CD4-positive, alpha-beta T cell treated with Interleukin-12 subunit alpha and Interleukin-12 subunit beta, for 1 hour (primary cell): ENCODE results near the gene KLHL17.
"Not testable (repeated sequence)": the region's sequence is repeated elsewhere in the genome, so short reads cannot be mapped to it uniquely, and the experiment has no call there.

Source experiments
- DNase-seq: peaks from one replicate; pipeline ENCODE4 v3.0.0-alpha.2; 2020

KLHL17 gene

DNA sequence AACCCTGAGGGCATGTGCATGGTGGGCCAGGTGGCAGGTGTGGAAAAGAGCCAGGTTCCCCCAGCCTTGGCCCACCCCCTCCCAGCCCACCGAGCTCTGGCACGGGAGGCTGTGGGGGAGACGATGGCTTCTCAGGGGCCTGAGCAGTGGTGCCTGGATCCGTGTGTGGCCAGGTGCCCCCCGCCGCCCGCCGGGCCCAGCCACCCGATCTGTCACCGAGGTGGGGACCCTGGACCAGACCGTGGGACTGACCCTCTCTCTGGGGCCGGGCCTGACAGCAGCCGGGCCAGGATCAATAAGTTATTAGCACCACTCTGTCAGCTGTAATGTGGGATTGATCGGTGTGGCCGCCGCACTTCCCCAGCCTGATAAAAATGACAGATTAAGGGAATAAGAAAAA is 22.9 kb upstream of the KLHL17 start:
- DNase-seq: no peak

DNA sequence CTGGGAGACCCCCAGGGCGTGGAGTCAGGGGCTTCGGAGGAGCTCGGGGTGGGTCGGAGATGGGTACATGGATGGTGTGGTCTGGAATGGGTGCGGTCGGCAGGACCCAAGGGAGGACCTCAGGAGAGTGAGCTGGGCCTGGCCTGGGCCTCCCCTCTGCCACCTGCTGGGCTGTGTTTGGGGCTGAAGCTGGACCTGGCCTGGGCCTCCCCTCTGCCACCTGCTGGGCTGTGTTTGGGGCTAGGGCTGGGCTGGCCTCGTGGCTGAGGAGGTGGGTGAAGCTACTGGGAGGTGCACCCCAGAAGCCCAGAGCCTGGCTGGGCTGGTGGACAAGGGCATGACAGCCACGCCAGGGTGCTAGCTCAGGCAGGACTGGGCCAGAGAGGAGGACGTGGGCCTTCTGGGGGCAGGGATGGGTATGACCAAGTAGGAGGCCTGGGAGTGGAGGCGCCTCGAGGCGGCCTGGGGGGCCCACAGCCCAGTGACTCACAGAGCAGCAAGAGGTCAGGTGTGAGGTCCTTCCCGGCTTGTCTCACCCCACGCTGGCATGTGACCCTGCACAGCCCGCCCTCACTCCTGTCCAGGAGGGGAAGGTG is 22.2 kb upstream of the KLHL17 start:
- no peak for DNase-seq

DNA sequence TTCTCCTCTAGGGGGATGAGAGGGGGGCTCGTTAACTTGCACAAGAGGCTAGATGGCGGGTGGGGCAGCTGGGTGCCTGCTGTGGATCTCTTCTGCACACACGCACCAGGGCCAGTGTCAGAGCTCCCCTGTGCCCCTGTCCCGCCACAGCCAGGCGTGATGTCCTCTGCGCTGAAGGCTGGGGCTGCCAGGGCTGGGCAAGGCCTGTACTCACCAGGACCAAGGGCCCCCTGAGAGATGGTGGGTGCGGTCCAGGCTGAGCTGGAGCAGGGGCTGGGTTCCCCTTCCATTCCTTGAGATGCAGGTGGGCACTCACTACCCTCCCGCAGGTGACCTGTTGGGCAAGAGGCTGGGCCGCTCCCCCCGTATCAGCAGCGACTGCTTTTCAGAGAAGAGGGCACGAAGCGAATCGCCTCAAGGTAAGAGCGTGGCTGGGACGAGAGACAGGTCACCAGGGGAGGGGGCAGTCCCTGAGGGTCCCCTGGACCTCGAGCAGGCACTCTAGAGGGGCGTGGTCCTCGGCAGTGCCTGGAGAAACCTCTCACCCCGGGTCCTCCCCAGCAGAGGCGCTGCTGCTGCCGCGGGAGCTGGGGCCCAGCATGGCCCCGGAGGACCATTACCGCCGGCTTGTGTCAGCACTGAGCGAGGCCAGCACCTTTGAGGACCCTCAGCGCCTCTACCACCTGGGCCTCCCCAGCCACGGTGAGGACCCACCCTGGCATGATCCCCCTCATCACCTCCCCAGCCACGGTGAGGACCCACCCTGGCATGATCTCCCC is 21.5 kb upstream of the KLHL17 start:
- DNase-seq: no peak

DNA sequence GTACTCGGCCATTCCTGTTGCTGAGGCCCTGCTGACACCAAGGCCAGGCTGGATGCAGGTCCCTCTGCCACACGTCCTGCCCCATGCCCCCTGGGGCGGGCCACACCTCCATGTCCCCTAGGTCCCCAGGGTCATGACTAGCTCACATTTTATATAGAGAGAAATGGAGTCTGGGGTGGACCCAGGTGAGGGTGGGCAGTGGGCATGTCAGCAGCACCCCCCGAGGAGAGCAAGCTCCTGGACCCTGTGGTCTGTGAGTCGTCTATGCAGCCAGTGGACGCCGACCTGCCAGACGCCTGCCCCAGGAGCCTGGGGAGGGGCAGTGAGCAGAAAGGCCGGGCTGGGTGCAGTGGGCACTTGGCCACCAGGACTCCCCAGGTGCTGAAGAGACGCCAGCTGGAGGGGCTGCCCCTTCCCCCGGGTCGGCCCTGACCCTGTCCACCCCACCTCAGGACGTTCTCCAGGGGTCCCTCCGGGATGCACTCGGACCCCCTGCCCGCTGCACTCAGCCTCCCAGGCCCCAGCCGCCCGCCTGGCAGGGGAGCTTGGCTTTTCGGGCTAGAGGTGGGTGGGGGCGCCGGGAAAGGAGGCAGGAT is 20.8 kb upstream of the KLHL17 start:
- no peak for DNase-seq

DNA sequence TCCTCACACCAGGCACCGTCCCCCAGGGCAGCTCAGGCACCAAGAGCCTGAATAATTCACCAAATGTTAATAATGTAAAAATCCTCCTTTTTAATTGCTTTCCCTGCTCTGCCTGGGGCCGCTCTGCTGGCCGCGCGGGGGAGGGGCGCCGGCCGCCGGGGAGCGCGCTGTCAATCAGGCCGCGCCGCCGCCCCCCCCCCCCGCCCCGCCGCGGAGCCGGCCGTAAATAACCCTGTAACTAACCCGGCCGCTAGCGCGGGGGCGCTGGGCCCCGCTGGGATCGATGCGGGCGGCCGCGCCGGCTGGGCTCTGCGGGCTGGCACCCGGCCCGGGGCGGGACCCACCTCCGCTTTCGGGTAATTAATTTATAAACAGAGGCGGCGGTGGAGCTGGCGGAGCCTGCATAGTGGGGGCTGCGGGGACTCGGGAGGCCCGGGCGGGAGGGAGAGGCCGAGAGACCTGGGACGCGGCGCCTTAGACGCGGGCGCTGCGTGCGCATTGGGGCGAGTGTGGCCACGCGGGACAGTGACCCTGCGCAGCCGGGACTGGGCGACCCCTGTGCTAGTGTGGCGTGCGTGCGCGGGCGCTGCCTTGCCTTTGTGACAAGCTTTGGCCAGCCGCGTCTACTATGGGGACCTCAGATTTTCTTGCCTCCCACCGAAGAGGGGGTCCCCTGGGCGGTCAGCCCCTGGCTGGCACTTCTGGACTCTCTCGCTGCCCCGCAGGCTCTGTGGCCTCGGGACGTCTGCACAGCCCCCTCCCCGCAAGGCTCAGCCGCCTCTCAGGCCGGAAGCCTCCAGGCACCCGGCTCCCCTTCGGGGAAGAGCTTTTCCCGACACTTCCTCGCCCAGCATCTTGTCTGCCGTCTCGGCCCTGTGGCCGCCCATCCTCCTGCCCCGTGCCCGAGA is 20.0 kb upstream of the KLHL17 start:
- peak; percentile 35 for DNase-seq

DNA sequence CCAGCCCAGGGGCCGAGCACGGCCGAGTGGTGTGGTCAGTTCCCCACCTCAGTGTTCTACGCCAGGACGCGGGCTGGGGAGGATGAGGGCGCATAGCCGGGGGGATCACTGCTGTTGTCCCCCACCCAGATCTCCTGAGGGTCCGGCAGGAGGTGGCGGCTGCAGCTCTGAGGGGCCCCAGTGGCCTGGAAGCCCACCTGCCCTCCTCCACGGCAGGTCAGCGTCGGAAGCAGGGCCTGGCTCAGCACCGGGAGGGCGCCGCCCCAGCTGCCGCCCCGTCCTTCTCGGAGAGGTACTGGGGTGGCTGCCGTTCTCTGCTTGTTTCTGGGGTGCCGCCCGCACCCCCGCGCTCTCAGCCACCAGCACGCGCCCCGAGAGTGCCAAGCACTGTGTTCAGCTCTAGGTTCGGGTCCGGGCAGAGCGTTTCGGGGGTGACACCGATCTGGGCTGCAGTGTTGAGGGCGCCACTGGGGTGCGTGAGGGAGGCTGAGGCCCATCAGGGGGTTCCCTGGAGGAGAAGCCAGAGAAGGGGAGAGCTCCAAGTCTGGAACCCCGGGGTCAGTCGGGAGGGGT is 19.3 kb upstream of the KLHL17 start:
- DNase-seq: no peak

DNA sequence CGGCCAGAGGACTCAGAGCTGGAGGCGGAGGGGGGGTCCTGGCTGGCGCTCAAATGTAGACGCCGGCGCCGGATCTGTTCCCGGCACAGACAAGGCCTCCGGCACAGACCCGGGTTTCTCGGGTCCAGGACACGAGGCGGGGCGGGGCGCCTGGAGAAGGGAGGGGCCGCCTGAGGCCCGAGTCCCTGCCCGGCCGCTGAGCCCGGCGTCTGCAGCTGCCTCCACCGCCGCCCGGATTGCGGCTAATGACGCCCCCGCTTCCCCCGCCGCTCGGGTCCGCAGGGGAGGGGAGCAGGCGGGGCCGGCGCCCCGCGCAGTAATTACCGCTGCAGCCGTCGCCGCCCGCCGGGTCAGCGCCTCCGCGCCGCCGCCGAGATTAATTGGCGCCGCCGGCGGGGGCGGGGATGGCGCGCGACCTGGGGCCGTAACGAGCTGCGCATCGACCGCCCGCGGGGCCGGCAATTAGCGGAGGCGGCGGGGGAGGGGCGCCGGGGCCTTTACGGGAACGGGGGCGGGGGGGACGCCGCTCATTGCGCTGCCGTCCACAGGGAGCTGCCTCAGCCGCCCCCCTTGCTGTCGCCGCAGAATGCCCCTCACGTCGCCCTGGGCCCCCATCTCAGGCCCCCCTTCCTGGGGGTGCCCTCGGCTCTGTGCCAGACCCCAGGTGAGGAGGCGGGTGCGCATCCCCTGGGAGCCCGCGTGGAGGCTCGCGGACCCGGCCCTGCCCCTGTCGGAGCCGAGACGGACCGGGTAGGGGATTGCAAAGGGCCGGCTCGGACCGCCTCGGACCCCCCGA is 18.6 kb upstream of the KLHL17 start:
- no peak for DNase-seq

DNA sequence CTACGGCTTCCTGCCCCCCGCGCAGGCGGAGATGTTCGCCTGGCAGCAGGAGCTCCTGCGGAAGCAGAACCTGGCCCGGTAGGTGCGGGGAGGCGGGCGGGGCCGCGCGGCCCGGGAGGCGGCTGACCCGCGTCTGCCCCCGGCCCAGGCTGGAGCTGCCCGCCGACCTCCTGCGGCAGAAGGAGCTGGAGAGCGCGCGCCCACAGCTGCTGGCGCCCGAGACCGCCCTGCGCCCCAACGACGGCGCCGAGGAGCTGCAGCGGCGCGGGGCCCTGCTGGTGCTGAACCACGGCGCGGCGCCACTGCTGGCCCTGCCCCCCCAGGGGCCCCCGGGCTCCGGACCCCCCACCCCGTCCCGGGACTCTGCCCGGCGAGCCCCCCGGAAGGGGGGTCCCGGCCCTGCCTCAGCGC is 18.0 kb upstream of the KLHL17 start:
- no peak for DNase-seq

DNA sequence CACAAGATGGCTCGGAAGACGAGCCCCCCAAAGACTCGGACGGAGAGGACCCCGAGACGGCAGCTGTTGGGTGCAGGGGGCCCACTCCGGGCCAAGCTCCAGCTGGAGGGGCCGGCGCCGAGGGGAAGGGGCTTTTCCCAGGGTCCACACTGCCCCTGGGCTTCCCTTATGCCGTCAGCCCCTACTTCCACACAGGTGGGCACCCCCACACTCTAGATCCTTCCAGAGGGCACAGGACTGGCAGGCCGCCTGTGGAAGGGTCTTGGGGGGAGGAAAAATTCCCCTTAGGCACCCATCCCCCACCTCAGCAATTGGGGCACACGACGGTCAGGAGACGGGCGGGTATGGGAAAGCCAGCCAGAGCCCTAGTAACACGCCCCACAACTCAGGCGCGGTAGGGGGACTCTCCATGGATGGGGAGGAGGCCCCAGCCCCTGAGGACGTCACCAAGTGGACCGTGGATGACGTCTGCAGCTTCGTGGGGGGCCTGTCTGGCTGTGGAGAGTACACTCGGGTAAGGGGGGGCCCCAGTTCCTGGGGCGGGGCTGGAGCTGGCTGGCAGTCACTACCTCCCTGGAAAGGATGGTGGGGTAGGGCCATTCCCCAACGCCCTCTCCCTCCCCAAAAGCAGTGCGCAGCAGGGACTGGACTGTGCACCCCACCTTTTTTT is 17.4 kb upstream of the KLHL17 start:
- no peak for DNase-seq

DNA sequence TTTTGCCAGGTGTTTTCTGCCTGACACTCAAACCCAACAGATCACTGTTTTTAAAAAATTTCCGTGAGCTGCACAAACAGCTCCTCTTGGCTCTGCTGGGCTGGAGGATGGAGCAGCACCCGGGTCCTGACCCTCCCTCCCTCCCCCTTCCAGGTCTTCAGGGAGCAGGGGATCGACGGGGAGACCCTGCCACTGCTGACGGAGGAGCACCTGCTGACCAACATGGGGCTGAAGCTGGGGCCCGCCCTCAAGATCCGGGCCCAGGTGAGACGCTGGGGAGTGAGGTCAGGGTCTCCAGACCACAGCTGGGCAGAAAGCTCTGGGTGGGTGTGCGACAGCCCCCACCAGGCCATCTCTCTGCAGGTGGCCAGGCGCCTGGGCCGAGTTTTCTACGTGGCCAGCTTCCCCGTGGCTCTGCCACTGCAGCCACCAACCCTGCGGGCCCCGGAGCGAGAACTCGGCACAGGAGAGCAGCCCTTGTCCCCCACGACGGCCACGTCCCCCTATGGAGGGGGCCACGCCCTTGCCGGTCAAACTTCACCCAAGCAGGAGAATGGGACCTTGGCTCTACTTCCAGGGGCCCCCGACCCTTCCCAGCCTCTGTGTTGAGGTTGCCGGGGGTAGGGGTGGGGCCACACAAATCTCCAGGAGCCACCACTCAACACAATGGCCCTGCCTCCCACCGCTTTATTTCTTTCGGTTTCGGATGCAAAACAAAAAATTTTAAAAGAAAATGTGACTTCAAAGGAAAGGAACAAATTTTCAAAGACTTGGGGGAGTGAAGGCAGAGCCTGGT is 16.6 kb upstream of the KLHL17 start:
- no peak for DNase-seq

DNA sequence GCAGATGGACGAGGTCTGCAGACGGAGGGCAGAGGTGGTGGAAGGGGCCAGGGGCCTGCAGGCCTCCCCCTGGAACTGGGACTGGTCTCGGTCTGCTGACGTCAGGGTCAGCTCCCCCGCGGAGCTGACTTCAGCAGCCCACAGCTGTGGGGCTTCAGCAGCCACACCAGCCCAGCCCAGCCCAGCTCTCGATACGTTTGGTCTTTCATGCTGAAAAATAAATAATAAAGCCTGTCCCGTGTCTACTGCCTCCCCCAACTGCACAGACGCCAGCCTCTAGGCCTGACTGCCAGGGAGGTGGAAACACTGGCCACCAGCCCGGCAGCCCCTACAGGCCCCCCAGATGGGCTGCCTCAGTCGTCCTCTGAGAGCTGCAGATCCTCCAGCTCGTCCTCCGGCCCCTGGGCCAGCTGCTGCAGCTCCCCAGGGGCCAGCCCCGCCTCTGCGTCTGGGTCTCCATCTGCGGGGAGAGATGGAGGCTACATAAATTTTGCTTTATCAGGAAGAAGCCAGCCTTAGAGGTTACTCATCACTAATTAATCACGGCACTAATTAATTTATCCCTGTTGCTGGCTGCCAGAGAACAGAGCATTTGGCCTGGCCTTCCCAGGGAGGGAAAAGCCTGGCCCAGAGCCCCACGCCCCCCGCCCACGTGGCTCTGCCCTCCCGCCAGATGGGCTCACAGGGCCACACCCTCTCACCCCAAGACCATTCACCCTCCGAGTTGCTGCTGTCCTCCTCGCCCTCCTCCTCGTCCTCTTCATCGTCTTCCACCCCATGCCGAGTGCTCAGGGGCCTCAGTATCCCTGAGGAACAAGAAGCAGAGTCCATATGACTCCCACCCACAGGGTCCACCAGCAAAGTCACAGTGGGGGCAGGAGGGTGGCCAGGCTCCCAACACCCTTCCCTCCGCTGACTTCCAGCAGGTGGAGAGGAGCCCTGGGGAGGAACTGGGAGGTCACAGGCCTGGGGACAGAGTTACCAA is 15.8 kb upstream of the KLHL17 start:
- DNase-seq: no peak

DNA sequence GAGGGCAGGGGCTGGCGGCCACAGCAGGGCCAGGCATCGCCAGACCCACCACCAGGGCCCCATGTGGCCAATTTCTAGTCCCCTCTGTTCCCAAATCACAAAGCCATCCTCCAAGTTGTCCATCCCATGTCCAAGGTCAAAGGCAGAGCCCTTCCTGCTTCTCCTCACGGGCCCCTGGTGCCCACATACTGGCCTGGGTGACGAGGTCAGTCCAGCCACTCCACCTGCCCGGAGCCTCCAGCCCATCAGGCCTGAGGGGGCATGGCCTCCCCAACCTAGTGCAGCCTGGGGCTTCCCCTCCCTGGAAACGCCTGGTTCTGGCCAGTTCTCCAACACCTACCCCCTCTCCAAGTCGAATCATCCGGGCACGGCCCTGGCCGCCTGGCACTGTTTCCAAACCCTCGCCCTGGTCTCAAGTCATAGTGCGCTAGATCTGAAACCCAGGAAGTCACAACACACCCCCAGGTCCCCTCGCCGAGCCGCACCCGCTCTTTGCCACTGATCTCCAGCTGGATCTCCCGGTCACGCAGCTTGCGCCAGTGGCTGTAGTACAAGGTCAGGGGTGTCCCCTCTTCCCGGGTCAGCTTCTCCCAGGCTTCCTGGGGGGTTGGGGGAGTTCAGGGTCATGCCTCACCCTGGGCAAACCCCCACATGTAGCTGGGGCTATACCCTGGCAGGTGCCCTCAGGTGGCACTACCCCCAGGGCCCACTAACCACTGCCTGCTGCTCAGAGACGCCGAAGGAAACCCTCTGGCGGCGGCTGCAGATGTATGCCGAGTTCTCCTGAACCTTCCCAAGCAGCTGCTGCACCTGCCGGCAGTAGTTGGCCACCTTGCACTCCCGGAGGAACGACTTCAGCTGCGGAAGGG is 14.5 kb upstream of the KLHL17 start:
- DNase-seq: no peak

DNA sequence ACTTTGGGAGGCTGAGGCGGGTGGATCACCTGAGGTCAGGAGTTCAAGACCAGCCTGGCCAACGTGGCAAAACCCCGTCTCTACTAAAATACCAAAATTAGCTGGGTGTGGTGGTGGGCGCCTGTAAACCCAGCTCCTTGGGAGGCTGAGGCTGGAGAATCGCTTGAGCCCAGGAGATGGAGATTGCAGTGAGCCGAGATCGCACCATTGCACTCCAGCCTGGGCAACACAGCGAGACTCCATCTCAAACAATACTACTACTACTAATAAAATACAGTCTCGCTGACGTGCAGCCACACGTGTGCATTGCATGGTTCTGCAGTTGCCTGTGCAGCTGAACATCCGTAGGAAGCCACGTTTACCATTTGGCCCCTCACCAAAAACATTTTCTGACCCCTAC is 13.6 kb upstream of the KLHL17 start:
- not testable (repeated sequence) for DNase-seq

DNA sequence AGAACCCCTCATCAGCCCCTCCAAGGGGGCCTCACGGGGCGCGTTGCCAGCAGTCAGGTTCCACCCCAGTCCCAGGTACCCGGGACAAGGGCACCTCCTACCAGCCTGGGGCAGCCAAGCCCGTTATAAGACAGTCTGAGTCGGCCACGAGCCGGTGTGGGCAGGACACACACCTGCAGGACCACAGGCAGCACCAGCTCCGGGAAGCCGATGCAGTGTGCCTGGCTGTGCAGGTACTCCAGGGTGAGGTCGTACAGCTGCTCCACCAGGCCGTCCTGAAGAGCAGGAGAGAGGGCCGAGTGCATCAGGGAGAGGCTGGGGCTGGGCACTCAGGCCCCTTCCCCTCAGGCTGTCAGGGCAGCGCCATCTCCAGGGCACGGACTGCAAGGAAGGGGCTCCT is 12.4 kb upstream of the KLHL17 start:
- no peak for DNase-seq

DNA sequence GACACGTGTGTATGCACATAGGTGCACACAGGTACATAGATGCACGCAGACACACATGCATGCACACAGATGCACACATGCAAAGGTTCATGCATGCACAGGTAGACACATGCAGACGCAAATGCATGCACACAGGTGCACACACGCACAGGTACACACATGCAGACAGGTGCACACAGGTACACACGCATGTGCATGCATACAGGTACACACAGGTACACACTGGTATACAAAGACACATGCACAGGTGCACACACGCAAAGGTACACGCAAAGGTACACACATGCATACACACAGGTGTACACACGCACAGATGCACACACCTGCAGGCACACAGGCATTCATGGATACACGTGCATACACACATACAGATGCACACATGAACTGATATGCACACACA is 10.1 kb upstream of the KLHL17 start:
- DNase-seq: no peak

DNA sequence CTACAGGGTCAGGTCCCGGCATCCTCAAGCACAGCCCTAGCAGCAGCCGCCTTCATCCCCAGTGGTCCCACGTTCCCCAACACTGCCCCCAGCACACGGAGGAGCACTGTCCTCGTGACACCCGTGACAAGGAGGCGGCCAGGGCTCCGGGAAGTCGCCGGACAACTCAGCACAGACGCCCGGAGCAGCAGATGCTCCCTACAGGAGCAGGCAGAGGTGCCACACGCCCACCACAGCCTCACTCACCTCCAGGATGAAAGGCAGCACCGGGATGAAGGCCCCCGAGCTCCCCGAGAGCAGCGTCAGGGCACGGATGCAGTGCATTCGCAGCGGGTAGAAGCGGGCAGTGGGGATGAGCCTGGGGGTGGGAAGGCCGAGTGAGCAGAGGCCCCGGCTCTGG is 9.5 kb upstream of the KLHL17 start:
- no peak for DNase-seq

DNA sequence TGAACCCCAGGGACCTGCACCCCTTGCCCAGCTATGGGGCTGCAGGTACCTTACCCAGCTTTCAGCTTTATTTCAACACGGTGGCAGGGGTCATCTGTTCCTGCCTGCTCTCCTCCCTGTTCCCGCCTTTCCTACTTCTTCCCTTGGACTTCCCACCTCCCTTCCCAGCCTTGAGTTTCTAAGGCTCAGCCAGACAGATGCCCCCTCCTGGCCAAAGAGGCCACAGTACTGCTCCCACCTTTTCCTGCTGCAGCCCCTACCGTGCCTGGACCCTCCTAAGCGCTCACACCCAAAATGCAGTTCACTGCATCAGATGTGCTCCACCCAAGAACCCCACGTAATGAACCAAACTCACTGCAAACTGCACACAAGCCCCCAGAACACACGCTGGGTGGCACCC is 9.0 kb upstream of the KLHL17 start:
- DNase-seq: no peak

DNA sequence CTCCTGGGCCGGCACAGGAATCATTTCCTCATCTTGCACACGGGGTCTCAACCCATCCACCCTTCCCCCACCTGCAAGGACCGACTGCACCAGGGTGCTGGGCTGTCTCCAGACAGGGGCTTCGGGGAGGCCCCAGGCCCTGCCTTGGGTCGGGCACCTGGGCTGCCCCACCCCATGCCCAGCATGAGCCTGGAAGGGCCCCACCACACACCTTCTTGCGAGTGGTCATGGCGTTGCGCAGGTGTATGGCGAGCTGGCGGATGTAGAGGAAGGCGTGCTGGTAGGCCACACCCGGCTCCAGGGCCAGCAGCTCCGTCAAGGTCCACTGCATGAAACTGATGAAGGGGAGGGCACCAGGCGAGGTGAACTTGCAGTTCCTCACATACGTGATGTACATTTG is 8.2 kb upstream of the KLHL17 start:
- DNase-seq: no peak
